GM23338 (cell line): ENCODE results near the gene EGFL7. TPM values are rescaled to one million over a fixed set of nuclear protein-coding genes. Genes with fewer than 3 reads are reported as not detected.
"Not testable (repeated sequence)": the region's sequence is repeated elsewhere in the genome, so short reads cannot be mapped to it uniquely, and the experiment has no call there.

Experiments used
- ATAC-seq: fragments of 200-7000 bp; cut with Tn5 transposase; 3 replicates; pipeline ENCODE4 v1.9.1; 2020
- DNase-seq: peaks from one replicate; pipeline ENCODE4 v3.0.0-alpha.2; 2015; ENCODE audit warnings: low spot score
- H2AFZ ChIP-seq: fragments of 200-600 bp; sonication (generic); 2 replicates; pipeline ENCODE4 v1.8.0; 2016; ENCODE audit warnings: antibody characterized with exemption, mild to moderate bottlenecking, moderate library complexity
- H3F3A ChIP-seq: fragments of 200-600 bp; sonication (generic); replicated peaks from 2 replicates; pipeline ENCODE4 v1.8.0; 2017; ENCODE audit warnings: antibody characterized with exemption, mixed run types, low read depth
- H3K27ac ChIP-seq: fragments of 200-600 bp; sonication (generic); 2 replicates; pipeline ENCODE4 v1.6.1; 2016; ENCODE audit warnings: low read depth
- H3K27me3 ChIP-seq: fragments of 200-600 bp; sonication (generic); 2 replicates; pipeline ENCODE4 v1.8.0; 2016; ENCODE audit warnings: mild to moderate bottlenecking, mixed run types, moderate library complexity; ENCODE audit not compliant: insufficient read depth
- H3K36me3 ChIP-seq: fragments of 200-600 bp; sonication (generic); 2 replicates; pipeline ENCODE4 v1.8.0; 2016; ENCODE audit warnings: mild to moderate bottlenecking; ENCODE audit not compliant: insufficient read depth
- H3K4me1 ChIP-seq: fragments of 200-600 bp; sonication (generic); 2 replicates; pipeline ENCODE4 v1.8.0; 2016; ENCODE audit warnings: mild to moderate bottlenecking, moderate library complexity; ENCODE audit not compliant: insufficient read depth
- H3K4me2 ChIP-seq: fragments of 200-600 bp; sonication (generic); 2 replicates; pipeline ENCODE4 v1.7.1; 2017; ENCODE audit warnings: mixed run types
- H3K4me3 ChIP-seq: fragments of 200-600 bp; sonication (generic); 2 replicates; pipeline ENCODE4 v1.6.1; 2016; ENCODE audit warnings: mixed run types
- H3K79me2 ChIP-seq: fragments of 200-600 bp; sonication (generic); replicated peaks from 2 replicates; pipeline ENCODE4 v1.8.0; 2017; ENCODE audit warnings: mild to moderate bottlenecking; ENCODE audit not compliant: insufficient read depth
- H3K9me2 ChIP-seq: fragments of 200-600 bp; sonication (generic); 2 replicates; pipeline ENCODE4 v1.8.0; 2017; ENCODE audit not compliant: insufficient read depth
- H4K20me1 ChIP-seq: fragments of 200-600 bp; sonication (generic); replicated peaks from 2 replicates; pipeline ENCODE4 v1.8.0; 2017; ENCODE audit warnings: mild to moderate bottlenecking; ENCODE audit not compliant: insufficient read depth
- H3K27ac Mint-ChIP-seq: 2 replicates; pipeline ENCODE4 v1.8.0; 2020; ENCODE audit warnings: inconsistent platforms, mild to moderate bottlenecking, moderate library complexity, mixed read lengths
- H3K27me3 Mint-ChIP-seq: 3 replicates; pipeline ENCODE4 v1.8.0; 2022; ENCODE audit warnings: low read depth, mild to moderate bottlenecking, moderate library complexity, mixed read lengths, inconsistent platforms; ENCODE audit not compliant: insufficient read depth, poor library complexity
- H3K36me3 Mint-ChIP-seq: 3 replicates; pipeline ENCODE4 v1.8.0; 2021; ENCODE audit warnings: low read depth, mild to moderate bottlenecking, inconsistent platforms, moderate library complexity, mixed read lengths
- H3K4me1 Mint-ChIP-seq: 3 replicates; pipeline ENCODE4 v1.8.0; 2020; ENCODE audit warnings: mild to moderate bottlenecking, inconsistent platforms, mixed read lengths
- H3K4me3 Mint-ChIP-seq: 3 replicates; pipeline ENCODE4 v1.8.0; 2021; ENCODE audit warnings: moderate library complexity, mild to moderate bottlenecking, inconsistent platforms, mixed read lengths
- H3K9me3 Mint-ChIP-seq: 3 replicates; pipeline ENCODE4 v1.8.0; 2020; ENCODE audit warnings: moderate library complexity, mild to moderate bottlenecking, inconsistent platforms, mixed read lengths
- CREB1 ChIP-seq: fragments of 250-450 bp; sonication (Bioruptor Pico); IDR thresholded peaks from 2 replicates; pipeline ENCODE4 v1.5.0; 2020; ENCODE audit warnings: low read depth, mild to moderate bottlenecking, moderate library complexity
- EZH2 ChIP-seq: fragments of 200-600 bp; sonication (generic); IDR thresholded peaks from one replicate; pipeline ENCODE4 v1.8.0; 2017; ENCODE audit warnings: antibody characterized with exemption, mild to moderate bottlenecking, low read depth; ENCODE audit not compliant: unreplicated experiment
- EZH2phosphoT487 ChIP-seq: fragments of 200-600 bp; sonication (generic); IDR thresholded peaks from one replicate; pipeline ENCODE4 v1.8.1; 2018; ENCODE audit warnings: antibody characterized with exemption; ENCODE audit not compliant: unreplicated experiment
- JUNB ChIP-seq: IDR thresholded peaks from one replicate; pipeline ENCODE4 v1.6.1; 2016; ENCODE audit warnings: antibody characterized with exemption; ENCODE audit not compliant: unreplicated experiment
- NANOG ChIP-seq: IDR thresholded peaks from 2 replicates; pipeline ENCODE4 v1.6.1; 2016; ENCODE audit warnings: antibody characterized with exemption, borderline replicate concordance
- POLR2AphosphoS5 ChIP-seq: IDR thresholded peaks from 2 replicates; pipeline ENCODE4 v1.6.1; 2016; ENCODE audit warnings: antibody characterized with exemption, low read depth
- STAT1 ChIP-seq: IDR thresholded peaks from one replicate; pipeline ENCODE4 v1.6.1; 2016; ENCODE audit warnings: antibody characterized with exemption; ENCODE audit not compliant: unreplicated experiment
- ZNF114 ChIP-seq: fragments of 250-450 bp; sonication (Bioruptor Pico); IDR thresholded peaks from 2 replicates; pipeline ENCODE4 v1.5.0; 2020; ENCODE audit warnings: mild to moderate bottlenecking, moderate library complexity
- ZNF331 ChIP-seq: fragments of 250-450 bp; sonication (Bioruptor Pico); IDR thresholded peaks from 2 replicates; pipeline ENCODE4 v1.5.0; 2020; ENCODE audit warnings: low read depth, mild to moderate bottlenecking, moderate library complexity
- polyA plus RNA-seq: library from polyadenylated mRNA; unstranded; fragments of >200 nt; fragmentation: Nextera tagmentation; extraction: Ambion mirVana; gene quantifications from 2 replicates; pipeline ENCODE4 v1.2.1, GENCODE V29; 2016
- total RNA-seq: library from RNA; depleted of rRNA; stranded (reverse); fragments of >200 nt; shearing (Covaris generic); gene quantifications from 2 replicates; pipeline ENCODE4 v1.2.3, GENCODE V29; 2014
- TF ChIP-seq, protein P1 (sequence below): IDR thresholded peaks from one replicate; pipeline ENCODE4 v1.6.1; 2018; ENCODE audit warnings: antibody characterized with exemption; ENCODE audit not compliant: unreplicated experiment
- TF ChIP-seq, protein P2 (sequence below), 2 experiments: fragments of 200-600 bp in 1 of 2; sonication (generic) in 1 of 2; conservative IDR thresholded peaks; 2 replicates each; pipeline versions ENCODE4 v1.5.1 to v1.6.1; 2016 to 2017; ENCODE audit warnings: antibody characterized with exemption in 2 of 2, low read depth in 2 of 2, mild to moderate bottlenecking in 2 of 2, moderate library complexity in 1 of 2
- TF ChIP-seq, protein P3 (sequence below): IDR thresholded peaks from 2 replicates; pipeline ENCODE4 v1.6.1; 2016; ENCODE audit warnings: antibody characterized with exemption

EGFL7 gene
- total and polyA plus RNA-seq, 2 experiments from 2014 or later, result 44.4 to 60.8 TPM

DNA sequence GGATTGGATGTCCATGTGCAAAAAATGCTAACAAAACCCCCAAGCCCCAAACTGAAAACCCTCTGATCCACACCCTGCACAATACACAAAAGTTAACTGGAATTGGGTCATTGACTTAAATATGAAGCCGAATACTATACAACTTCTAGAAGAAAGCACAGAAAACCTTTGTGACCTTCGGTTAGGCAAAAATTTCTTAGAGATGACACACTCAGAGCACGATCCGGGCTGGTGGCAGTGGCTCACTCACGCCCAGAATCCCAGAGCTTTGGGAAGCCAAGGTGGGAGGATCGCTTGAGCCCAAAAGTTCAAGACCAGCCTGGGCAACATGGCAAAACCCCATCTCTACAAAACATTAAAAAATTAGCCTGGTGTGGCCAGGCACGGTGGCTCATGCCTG lies 47.8 kb downstream of the EGFL7 start:
- Histone ChIP-seq H3F3A (0 out of 2 replicates have a peak, but pooled peaks cover 7% of the 10 kb centered on the region), H4K20me1 (peaks cover 7% of the 10 kb centered on the region), H3K79me2 (peaks cover 10% of the 10 kb centered on the region; the same call in 1 of the 2 replicates), H2AFZ (no peak overlapping the region), H3K27me3 (peaks cover 13% of the 10 kb centered on the region), H3K4me1 (peaks cover 4% of the 10 kb centered on the region; the same call in 1 of the 2 replicates), H3K36me3 (no peaks in the 10 kb centered on the region), H3K4me3 (no peak overlapping the region), H3K4me2 (no peak overlapping the region), H3K27ac (no peak overlapping the region), H3K9me2 (no peaks in the 10 kb centered on the region)
- H3K4me1 Mint-ChIP-seq, result peaks cover 3% of the 10 kb centered on the region; the same call in 2 of the 3 replicates
- DNase-seq (no peak), ATAC-seq (no peak)
- H3K36me3 Mint-ChIP-seq, result no peaks in the 10 kb centered on the region
- H3K4me3 Mint-ChIP-seq, result no peak overlapping the region; the same call in 2 of the 3 replicates
- TF ChIP-seq ZNF114, result no peak
- H3K27me3 Mint-ChIP-seq, result peaks cover 13% of the 10 kb centered on the region
- no peak overlapping the region for H3K27ac Mint-ChIP-seq
- H3K9me3 Mint-ChIP-seq, result no peaks in the 10 kb centered on the region

DNA sequence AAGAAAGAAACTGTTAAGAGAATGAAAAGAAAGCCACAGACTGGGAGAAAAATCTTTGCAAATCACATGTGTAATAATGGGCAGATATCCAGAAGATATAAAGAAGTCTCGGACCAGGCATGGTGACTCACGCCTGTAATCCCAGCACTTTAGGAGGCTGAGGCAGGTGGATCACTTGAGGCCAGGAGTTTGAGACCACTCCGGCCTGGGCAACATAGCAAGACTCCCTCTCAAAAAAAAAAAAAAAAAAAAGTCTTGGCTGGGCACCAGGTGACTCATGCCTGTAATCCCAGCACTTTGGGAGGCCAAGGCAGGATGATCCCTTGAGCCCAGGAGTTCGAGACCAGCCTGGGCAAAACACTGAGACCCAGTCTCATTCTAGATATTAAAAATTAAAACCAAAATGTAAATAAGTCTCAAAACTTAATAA lies 48.5 kb downstream of the EGFL7 start:
- H3K79me2 ChIP-seq, result peaks cover 10% of the 10 kb centered on the region; the same call in 1 of the 2 replicates
- H3K4me2 ChIP-seq, result peak overlapping the region; percentile 88
- not testable (repeated sequence) for DNase-seq, H3F3A ChIP-seq, H3K4me1 Mint-ChIP-seq, H3K36me3 Mint-ChIP-seq, H4K20me1 ChIP-seq, H3K4me1 ChIP-seq, H3K9me3 Mint-ChIP-seq, H3K9me2 ChIP-seq, H3K36me3 ChIP-seq, ATAC-seq, H3K27ac ChIP-seq, H3K27ac Mint-ChIP-seq, H2AFZ ChIP-seq
- peak overlapping the region; percentile 91 for H3K4me3 ChIP-seq
- H3K4me3 Mint-ChIP-seq, result peak overlapping the region; percentile 75
- H3K27me3 ChIP-seq, result peaks cover 13% of the 10 kb centered on the region
- peaks cover 16% of the 10 kb centered on the region for H3K27me3 Mint-ChIP-seq

DNA sequence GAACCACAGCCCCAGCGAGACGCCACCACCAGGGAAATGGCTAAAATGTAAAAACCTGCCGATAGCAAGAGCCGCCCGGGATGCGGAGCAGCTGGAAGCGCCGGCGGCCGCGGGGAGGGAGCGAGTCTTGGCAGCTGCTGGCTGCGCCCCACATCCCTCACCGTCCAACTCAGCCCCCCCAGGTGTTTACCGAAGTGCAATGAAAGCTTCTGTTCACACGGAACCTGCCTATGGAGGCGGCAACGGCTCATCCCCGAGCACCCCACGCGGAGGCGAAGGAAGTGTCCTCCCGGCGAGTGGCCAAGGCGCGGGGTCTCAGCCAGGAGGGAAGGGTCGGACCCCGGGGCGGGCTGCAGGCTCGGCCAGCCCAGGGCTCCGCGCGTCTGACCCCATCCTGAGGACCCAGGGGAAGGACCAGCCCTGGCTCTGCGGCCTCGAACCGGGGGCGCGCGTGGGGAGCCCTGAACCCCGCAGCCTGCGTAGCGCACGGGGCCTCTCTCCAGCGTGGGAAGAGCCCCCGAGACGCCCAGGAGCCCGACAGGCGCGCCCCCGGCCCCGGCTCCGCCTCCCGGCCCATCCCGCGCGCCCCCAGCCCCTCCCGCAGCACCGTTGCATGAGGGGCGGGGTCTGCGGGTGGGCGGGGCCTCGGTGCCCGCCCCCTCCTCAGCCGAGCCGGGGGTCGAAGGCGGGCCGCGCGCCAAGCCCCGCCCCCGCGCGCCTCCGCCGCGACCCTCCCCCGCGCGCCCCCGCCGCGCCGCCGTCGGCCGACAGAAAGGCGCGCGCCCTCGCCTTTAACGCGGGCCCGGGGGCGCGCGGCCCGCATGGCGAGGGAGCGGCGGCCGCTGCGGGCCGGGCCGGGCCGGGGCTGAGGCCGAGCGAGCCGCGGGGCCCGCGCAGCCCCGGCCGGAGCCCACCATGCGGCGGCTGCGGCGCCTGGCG lies 49.3 kb downstream of the EGFL7 start, which contains the start of gene DIPK1B:
Gene DIPK1B (plus strand): TSS at position 822 of the 939 bp plus-strand sequence. CDS start 94 bp downstream, at position 916.
- Histone ChIP-seq H3K9me2 (no peaks in the 10 kb centered on the region), H3F3A (0 out of 2 replicates have a peak, but pooled peaks cover 7% of the 10 kb centered on the region), H3K4me3 (peak within 1 kb of the TSS; percentile 91), H3K79me2 (peaks cover 10% of the 10 kb centered on the region; the same call in 1 of the 2 replicates), H3K27me3 (peaks cover 13% of the 10 kb centered on the region), H3K36me3 (no peaks in the 10 kb centered on the region), H4K20me1 (peaks cover 10% of the 10 kb centered on the region), H3K27ac (no peak within 1 kb of the TSS), H3K4me2 (peak within 1 kb of the TSS; percentile 90), H2AFZ (peak within 1 kb of the TSS; percentile 91; the same call in 1 of the 2 replicates), H3K4me1 (peaks cover 4% of the 10 kb centered on the region; the same call in 1 of the 2 replicates)
- Mint-ChIP-seq H3K4me3 (peak within 1 kb of the TSS; percentile 75), H3K27ac (no peak within 1 kb of the TSS), H3K4me1 (peaks cover 5% of the 10 kb centered on the region), H3K36me3 (peaks cover 3% of the 10 kb centered on the region; the same call in 1 of the 3 replicates), H3K27me3 (peaks cover 18% of the 10 kb centered on the region), H3K9me3 (no peaks in the 10 kb centered on the region)
- ATAC-seq, result peak; percentile 74
- DNase-seq, result peak; percentile 79
- no peak for TF ChIP-seq ZNF331 (CRISPR knock-in tag)
- TF ChIP-seq, protein P1, sequence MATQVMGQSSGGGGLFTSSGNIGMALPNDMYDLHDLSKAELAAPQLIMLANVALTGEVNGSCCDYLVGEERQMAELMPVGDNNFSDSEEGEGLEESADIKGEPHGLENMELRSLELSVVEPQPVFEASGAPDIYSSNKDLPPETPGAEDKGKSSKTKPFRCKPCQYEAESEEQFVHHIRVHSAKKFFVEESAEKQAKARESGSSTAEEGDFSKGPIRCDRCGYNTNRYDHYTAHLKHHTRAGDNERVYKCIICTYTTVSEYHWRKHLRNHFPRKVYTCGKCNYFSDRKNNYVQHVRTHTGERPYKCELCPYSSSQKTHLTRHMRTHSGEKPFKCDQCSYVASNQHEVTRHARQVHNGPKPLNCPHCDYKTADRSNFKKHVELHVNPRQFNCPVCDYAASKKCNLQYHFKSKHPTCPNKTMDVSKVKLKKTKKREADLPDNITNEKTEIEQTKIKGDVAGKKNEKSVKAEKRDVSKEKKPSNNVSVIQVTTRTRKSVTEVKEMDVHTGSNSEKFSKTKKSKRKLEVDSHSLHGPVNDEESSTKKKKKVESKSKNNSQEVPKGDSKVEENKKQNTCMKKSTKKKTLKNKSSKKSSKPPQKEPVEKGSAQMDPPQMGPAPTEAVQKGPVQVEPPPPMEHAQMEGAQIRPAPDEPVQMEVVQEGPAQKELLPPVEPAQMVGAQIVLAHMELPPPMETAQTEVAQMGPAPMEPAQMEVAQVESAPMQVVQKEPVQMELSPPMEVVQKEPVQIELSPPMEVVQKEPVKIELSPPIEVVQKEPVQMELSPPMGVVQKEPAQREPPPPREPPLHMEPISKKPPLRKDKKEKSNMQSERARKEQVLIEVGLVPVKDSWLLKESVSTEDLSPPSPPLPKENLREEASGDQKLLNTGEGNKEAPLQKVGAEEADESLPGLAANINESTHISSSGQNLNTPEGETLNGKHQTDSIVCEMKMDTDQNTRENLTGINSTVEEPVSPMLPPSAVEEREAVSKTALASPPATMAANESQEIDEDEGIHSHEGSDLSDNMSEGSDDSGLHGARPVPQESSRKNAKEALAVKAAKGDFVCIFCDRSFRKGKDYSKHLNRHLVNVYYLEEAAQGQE, result no peak
- TF ChIP-seq, protein P2, sequence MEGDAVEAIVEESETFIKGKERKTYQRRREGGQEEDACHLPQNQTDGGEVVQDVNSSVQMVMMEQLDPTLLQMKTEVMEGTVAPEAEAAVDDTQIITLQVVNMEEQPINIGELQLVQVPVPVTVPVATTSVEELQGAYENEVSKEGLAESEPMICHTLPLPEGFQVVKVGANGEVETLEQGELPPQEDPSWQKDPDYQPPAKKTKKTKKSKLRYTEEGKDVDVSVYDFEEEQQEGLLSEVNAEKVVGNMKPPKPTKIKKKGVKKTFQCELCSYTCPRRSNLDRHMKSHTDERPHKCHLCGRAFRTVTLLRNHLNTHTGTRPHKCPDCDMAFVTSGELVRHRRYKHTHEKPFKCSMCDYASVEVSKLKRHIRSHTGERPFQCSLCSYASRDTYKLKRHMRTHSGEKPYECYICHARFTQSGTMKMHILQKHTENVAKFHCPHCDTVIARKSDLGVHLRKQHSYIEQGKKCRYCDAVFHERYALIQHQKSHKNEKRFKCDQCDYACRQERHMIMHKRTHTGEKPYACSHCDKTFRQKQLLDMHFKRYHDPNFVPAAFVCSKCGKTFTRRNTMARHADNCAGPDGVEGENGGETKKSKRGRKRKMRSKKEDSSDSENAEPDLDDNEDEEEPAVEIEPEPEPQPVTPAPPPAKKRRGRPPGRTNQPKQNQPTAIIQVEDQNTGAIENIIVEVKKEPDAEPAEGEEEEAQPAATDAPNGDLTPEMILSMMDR (conservative IDR thresholded peaks at IDR 0.05; ENCODE audit: low read depth in 2 of 2), result no peak
- TF ChIP-seq NANOG, result no peak
- no peak for TF ChIP-seq CREB1 (CRISPR knock-in tag)
- no peak for TF ChIP-seq ZNF114
- TF ChIP-seq STAT1, result no peak
- no peak for TF ChIP-seq EZH2
- TF ChIP-seq POLR2AphosphoS5, result no peak
- no peak for TF ChIP-seq JUNB
- TF ChIP-seq EZH2phosphoT487, result no peak
- TF ChIP-seq, protein P3, sequence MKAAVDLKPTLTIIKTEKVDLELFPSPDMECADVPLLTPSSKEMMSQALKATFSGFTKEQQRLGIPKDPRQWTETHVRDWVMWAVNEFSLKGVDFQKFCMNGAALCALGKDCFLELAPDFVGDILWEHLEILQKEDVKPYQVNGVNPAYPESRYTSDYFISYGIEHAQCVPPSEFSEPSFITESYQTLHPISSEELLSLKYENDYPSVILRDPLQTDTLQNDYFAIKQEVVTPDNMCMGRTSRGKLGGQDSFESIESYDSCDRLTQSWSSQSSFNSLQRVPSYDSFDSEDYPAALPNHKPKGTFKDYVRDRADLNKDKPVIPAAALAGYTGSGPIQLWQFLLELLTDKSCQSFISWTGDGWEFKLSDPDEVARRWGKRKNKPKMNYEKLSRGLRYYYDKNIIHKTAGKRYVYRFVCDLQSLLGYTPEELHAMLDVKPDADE, result no peak
